HG02571 (cell line): ENCODE measurements around the gene SLC35F3.

Experiments
- ATAC-seq: cut with Tn5 transposase; IDR thresholded peaks from one replicate; pipeline ENCODE4 v1.9.1; 2021; ENCODE audit warnings: mild to moderate bottlenecking, moderate library complexity; ENCODE audit not compliant: unreplicated experiment

SLC35F3 gene

GRCh38 chr1:233909195-233909594, 4.7 kb downstream of the SLC35F3 start:
- ATAC-seq = no peak

- ATAC-seq = no peak
These were observed 8.0 kb downstream of the SLC35F3 start for GRCh38 chr1:233912447-233912846.

GRCh38 chr1:233912909-233913308, 8.4 kb downstream of the SLC35F3 start:
- ATAC-seq = no peak

- no peak for ATAC-seq
These were observed 12.2 kb downstream of the SLC35F3 start for GRCh38 chr1:233916706-233917105.

- ATAC-seq = no peak
These were observed 15.3 kb downstream of the SLC35F3 start for GRCh38 chr1:233919786-233920185.

GRCh38 chr1:233928123-233928522, 23.6 kb downstream of the SLC35F3 start:
- ATAC-seq = no peak

GRCh38 chr1:233933339-233933738, 28.9 kb downstream of the SLC35F3 start:
- ATAC-seq = no peak

GRCh38 chr1:233935297-233935868, 30.9 kb downstream of the SLC35F3 start:
- no peak for ATAC-seq

- no peak for ATAC-seq
These were observed 31.9 kb downstream of the SLC35F3 start for GRCh38 chr1:233936422-233936821.

GRCh38 chr1:233936842-233937241, 32.4 kb downstream of the SLC35F3 start:
- ATAC-seq = no peak

GRCh38 chr1:233938476-233938875, 34.0 kb downstream of the SLC35F3 start:
- ATAC-seq = no peak

- no peak for ATAC-seq
These were observed 35.0 kb downstream of the SLC35F3 start for GRCh38 chr1:233939451-233939850.

GRCh38 chr1:233940908-233941307, 36.4 kb downstream of the SLC35F3 start:
- ATAC-seq = no peak

- ATAC-seq = no peak
These were observed 40.1 kb downstream of the SLC35F3 start for GRCh38 chr1:233944601-233945000.

- ATAC-seq = no peak
These were observed 41.1 kb downstream of the SLC35F3 start for GRCh38 chr1:233945573-233945972.

- no peak for ATAC-seq
These were observed 41.5 kb downstream of the SLC35F3 start for GRCh38 chr1:233945979-233946378.

- ATAC-seq = no peak
These were observed 42.2 kb downstream of the SLC35F3 start for GRCh38 chr1:233946724-233947123.

GRCh38 chr1:233951804-233952203, 47.3 kb downstream of the SLC35F3 start:
- ATAC-seq = no peak

GRCh38 chr1:233957691-233958090, 53.2 kb downstream of the SLC35F3 start:
- no peak for ATAC-seq

- no peak for ATAC-seq
These were observed 54.6 kb downstream of the SLC35F3 start for GRCh38 chr1:233959102-233959501.

GRCh38 chr1:233959971-233960370, 55.5 kb downstream of the SLC35F3 start:
- ATAC-seq = no peak

- no peak for ATAC-seq
These were observed 55.9 kb downstream of the SLC35F3 start for GRCh38 chr1:233960386-233960785.

- no peak for ATAC-seq
These were observed 58.4 kb downstream of the SLC35F3 start for GRCh38 chr1:233962878-233963277.
